ENCODE measurements around the gene PDE2A. TPM values are rescaled to one million over a fixed set of nuclear protein-coding genes. Genes with fewer than 3 reads are reported as not detected.

PDE2A gene
- total and polyA plus RNA-seq, 2 of the 4 experiments (the other 2 are of a cell fraction), result 0.02 TPM; not detected in 1

GRCh38 chr11:72686639-72687220 lies 12.5 kb upstream of the PDE2A start:
- H2AK9ac ChIP-seq (replicated peaks; ENCODE audit: low read depth, low read length, poor library complexity), result no peak overlapping the region
- no peak overlapping the region for H2BK15ac ChIP-seq (ENCODE audit: low read depth, low read length)
- no peak overlapping the region for H4K91ac ChIP-seq (ENCODE audit: insufficient read depth, low read depth, low read length)
- no peak overlapping the region for H3K4ac ChIP-seq (ENCODE audit: low read depth, low read length)
- in situ Hi-C loops (cut with MboI; ENCODE audit: low sequenced_read_pairs), result no loop called here
- no peak overlapping the region for H3K14ac ChIP-seq (replicated peaks; ENCODE audit: low read depth, low read length)
- no peak overlapping the region for H3K18ac ChIP-seq (ENCODE audit: low read depth, low read length)
- no peak overlapping the region for H2BK120ac ChIP-seq (ENCODE audit: low read depth, low read length)
- no peaks in the 10 kb centered on the region; a peak in 1 of 4 replicates for H3K79me1 ChIP-seq (ENCODE audit: low read depth in 1 of 2, low read length in 2 of 2)
- no peaks in the 10 kb centered on the region for H3K9me1 ChIP-seq (ENCODE audit: insufficient read depth, low read length)
- no peak overlapping the region for H2BK20ac ChIP-seq (ENCODE audit: low read depth, low read length)
- no peaks in the 10 kb centered on the region for H3K9me3 ChIP-seq (ENCODE audit: control insufficient read depth, insufficient read depth, low read length)
- no peaks in the 10 kb centered on the region for H3K27me3 ChIP-seq (ENCODE audit: control insufficient read depth, insufficient read depth, low read length)
- DNase-seq (peak; percentile 16), ATAC-seq (ENCODE audit: low read depth) (no peak; the same call in 1 of the 2 replicates)
- H3K36me3 ChIP-seq (ENCODE audit: control insufficient read depth, insufficient read depth, low read length), result peaks cover 56% of the 10 kb centered on the region
- CTCF ChIA-PET, result no interaction called here
- H4K5ac ChIP-seq (ENCODE audit: low read depth, low read length), result no peak overlapping the region
- no TSS peak for BruUV-seq (replicated peaks)
- H2AK5ac ChIP-seq (ENCODE audit: low read depth, low read length), result no peak overlapping the region
- WGBS, 2 experiments (ENCODE audit: extremely low coverage in 2 of 2, insufficient read length in 1 of 2), result 79% methylated on average over 5 of the region's 8 CpGs; no CpG with 5 or more reads in 1 of the 2 experiments
- intact Hi-C loops (cut with micrococcal nuclease), result no loop called here
- no peak for TF ChIP-seq RFX5 (IDR thresholded peaks at IDR 0.05; ENCODE audit: low read depth, low read length)
- no peak for TF ChIP-seq SMC3 (IDR thresholded peaks at IDR 0.05; ENCODE audit: low read depth, low read length)
- TF ChIP-seq BHLHE40 (IDR thresholded peaks at IDR 0.05; ENCODE audit: low read depth, low read length), result no peak
- TF ChIP-seq CEBPB (IDR thresholded peaks at IDR 0.05; ENCODE audit: low read depth, low read length), result no peak
- no peak for TF ChIP-seq NFE2L2 (IDR thresholded peaks at IDR 0.05; ENCODE audit: low read depth, low read length)
- TF ChIP-seq POLR2A (IDR thresholded peaks at IDR 0.05; ENCODE audit: low read depth, low read length), result no peak
- TF ChIP-seq CHD1 (IDR thresholded peaks at IDR 0.05; ENCODE audit: low read depth, low read length), result no peak
- TF ChIP-seq RAD21 (IDR thresholded peaks at IDR 0.05; ENCODE audit: low read length), result no peak
- TF ChIP-seq MAFK (IDR thresholded peaks at IDR 0.05; ENCODE audit: low read depth, low read length), result no peak
- no peak for TF ChIP-seq USF2 (IDR thresholded peaks at IDR 0.05; ENCODE audit: low read depth, low read length)
- no peak for TF ChIP-seq RCOR1 (IDR thresholded peaks at IDR 0.05; ENCODE audit: insufficient replicate concordance, low read length)
- TF ChIP-seq FOS (IDR thresholded peaks at IDR 0.05; ENCODE audit: low read depth, low read length), result no peak
- TF ChIP-seq MXI1 (IDR thresholded peaks at IDR 0.05; ENCODE audit: borderline replicate concordance, low read depth, low read length), result no peak
- no peak for TF ChIP-seq CTCF (conservative IDR thresholded peaks at IDR 0.05; ENCODE audit: low read depth, low read length)
- TF ChIP-seq MAZ (IDR thresholded peaks at IDR 0.05; ENCODE audit: borderline replicate concordance, low read depth, low read length), result no peak
- TF ChIP-seq ELK1 (IDR thresholded peaks at IDR 0.05; ENCODE audit: borderline replicate concordance, low read depth, low read length), result no peak
- H2AFZ ChIP-seq (replicated peaks; ENCODE audit: low read length, poor library complexity), result no peak overlapping the region
- no peak overlapping the region for H3K4me3 ChIP-seq (ENCODE audit: insufficient read depth, low read depth, low read length)
- dilution Hi-C loops (cut with HindIII; ENCODE audit: low sequenced_read_pairs, unreplicated experiment), result no loop called here
- H4K8ac ChIP-seq (ENCODE audit: low read depth in 2 of 2, low read length in 2 of 2), result no peak overlapping the region
- H3K56ac ChIP-seq (ENCODE audit: extremely low read depth, insufficient read depth, low read length), result no peak overlapping the region
- H3K27ac ChIP-seq (ENCODE audit: insufficient read depth, low read length), result no peak overlapping the region
- POLR2A ChIA-PET (ENCODE audit: unreplicated experiment), result no interaction called here
- no peak overlapping the region for H2BK5ac ChIP-seq (ENCODE audit: low read depth, low read length, poor library complexity, severe bottlenecking)
- H3K23ac ChIP-seq (ENCODE audit: low read depth, low read length), result no peak overlapping the region
- no peak overlapping the region for H3K4me2 ChIP-seq (ENCODE audit: low read depth, low read length)
- H3K9ac ChIP-seq (ENCODE audit: low read depth, low read length), result no peak overlapping the region
- peaks cover 35% of the 10 kb centered on the region for H4K20me1 ChIP-seq (ENCODE audit: insufficient read depth, low read length)
- peaks cover 2% of the 10 kb centered on the region; the same call in 1 of the 2 replicates for H3K4me1 ChIP-seq (ENCODE audit: control insufficient read depth, insufficient read depth, low read length)

Measured in IMR-90 (cell line).